DMS153 (cell line): ENCODE data around the gene COPG2.
"Not testable (repeated sequence)": the region's sequence is repeated elsewhere in the genome, so short reads cannot be mapped to it uniquely, and the experiment has no call there.

ENCODE experiments used
- DNase-seq: peaks from one replicate; lab custom pipeline; 2025; lab: John Stamatoyannopoulos, UW

COPG2 gene

GRCh38 chr7:130566168-130566897 is 102.2 kb downstream of the COPG2 start:
- DNase-seq = no peak

DNA sequence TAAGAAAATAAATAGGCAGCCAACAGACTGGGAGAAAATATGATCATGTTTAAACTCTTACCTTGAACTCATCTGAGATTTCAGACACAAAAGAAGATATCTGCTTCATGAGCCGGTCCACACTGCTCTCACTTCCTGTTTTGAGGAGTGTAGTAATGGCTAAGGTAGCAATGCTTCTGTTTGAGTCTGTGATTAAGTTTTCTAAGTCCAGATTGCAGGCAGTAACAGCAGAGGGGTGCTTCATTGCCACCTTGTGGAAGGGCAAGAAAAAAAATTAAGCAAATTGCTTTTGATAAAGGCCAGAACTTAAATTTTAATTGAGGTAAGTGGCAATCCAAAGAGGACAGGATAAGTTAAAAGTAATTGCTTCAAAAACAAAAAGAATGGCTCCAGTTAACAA is 107.6 kb downstream of the COPG2 start:
- peak; percentile 9 for DNase-seq

GRCh38 chr7:130559184-130559583 is 109.4 kb downstream of the COPG2 start:
- no peak for DNase-seq

GRCh38 chr7:130554481-130554880 is 114.1 kb downstream of the COPG2 start:
- DNase-seq = no peak

- no peak for DNase-seq
These were observed 115.0 kb downstream of the COPG2 start for GRCh38 chr7:130553398-130554029.

DNA sequence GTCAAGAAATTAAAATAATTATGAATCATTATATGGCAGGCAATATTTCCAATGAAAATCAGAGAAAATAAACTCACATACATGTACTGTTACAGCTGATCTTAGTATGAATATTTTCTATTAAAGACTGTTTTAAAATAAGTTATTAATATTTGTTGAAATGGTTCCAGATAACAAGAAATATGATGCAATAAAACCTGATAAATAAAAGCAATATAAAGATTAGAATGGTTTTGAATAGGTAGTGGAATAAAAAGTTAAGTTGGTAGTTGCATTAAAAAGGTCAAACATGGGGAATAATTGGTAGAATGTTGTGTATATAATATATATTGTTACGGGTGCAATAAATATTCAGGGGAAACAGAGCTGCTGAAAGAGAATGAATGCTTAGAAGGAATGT is 124.2 kb downstream of the COPG2 start:
- DNase-seq = no peak

DNA sequence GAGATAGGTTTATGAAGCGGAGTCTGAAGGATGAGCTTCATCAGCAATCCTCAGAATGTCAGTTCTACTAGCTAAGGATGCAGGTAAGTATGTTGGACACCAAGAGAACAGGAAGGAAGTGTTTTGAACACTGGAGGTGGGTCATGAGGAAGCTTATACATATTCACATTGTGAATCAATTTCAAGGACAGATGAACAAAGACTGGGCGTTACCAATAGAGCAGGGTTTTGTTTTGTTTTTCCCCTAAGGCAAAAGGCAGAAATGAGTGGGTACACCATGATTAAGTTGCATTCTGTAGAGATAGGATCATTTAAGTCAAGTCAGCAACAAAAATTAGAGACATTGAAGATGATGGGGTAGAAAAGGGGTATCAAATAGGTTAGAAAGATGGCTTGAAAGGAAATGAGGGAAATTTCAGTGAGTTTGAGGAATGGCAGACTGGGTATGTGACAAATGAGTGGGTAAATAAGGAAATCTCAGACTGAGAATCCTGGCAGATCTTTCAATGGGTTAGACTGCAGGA is 125.0 kb downstream of the COPG2 start:
- no peak for DNase-seq

DNA sequence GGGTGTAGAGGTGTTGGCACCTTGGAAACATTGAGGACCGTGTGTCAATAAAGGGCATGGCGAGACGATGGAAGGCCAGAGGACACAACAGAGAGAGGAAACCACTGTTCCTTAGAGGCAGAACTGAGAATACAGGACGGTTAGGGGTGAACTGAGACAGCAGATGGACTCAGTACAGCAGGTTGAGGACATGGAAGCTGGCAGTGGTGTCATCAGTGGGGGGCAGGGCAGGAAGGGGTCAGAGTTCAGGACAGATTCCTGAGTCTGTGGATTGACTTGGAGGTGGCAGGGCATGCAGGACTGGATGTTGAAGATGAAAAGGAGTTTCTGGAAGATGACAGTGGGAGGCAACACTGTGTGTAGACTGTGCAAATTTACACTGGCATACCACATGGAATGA is 126.3 kb downstream of the COPG2 start:
- DNase-seq = not testable (repeated sequence)

DNA sequence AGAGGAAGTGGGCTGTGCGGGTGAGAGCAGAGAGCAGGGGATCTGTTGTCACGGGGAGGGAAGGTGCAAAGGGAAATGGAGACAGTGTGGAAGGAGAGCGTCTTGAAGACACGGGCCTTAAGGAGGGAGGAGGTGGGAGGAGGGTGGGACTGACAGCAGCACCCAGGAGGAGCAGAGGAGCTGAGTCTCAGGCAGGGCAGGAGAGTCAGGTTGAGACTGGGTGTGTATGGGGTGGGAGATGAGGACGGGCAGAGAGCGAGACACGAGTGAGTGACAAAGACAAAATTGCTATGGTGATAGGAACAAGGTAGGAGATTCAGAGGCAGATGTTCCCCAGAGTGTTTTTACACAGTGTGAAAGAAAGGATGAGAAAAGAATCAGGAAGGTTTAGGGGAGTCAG is 127.3 kb downstream of the COPG2 start:
- DNase-seq = not testable (repeated sequence)

DNA sequence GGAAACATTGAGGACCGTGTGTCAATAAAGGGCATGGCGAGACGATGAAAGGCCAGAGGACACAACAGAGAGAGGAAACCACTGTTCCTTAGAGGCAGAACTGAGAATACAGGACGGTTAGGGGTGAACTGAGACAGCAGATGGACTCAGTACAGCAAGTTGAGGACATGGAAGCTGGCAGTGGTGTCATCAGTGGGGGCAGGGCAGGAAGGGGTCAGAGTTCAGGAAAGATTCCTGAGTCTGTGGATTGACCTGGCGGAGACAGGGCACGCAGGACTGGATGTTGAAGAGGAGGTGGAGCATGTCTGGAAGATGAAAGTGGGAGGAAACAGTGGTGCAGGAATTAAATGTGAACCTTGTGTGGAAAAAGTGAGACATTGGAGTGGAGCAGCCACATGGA is 130.7 kb downstream of the COPG2 start:
- not testable (repeated sequence) for DNase-seq

GRCh38 chr7:130529417-130529816 is 139.1 kb downstream of the COPG2 start:
- no peak for DNase-seq

DNA sequence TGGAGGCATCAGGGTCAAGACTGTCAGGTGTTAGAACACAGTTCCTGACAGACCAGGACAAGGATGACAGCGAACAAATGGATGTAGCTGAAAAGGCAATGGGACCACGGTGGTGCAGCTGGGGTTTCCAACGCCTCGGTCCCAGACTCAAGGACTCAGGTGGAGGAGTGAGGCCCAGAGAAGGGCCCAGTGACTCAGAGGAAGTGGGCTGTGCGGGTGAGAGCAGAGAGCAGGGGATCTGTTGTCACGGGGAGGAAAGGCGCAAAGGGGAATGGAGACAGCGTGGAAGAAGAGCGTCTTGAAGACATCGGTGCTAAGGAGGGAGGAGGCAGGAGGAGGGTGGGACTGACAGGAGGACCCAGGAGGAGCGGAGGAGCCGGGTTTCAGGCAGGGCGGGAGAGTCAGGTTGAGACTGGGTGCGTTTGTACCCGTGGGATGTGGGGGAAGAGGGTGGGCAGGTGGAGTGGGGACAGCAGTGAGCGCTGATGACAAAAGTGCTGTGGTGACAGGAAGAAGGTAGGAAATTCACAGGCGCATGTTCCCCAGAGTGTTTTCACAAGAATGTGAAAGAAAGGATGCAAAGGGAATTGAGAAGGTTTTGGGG is 140.7 kb downstream of the COPG2 start:
- not testable (repeated sequence) for DNase-seq

DNA sequence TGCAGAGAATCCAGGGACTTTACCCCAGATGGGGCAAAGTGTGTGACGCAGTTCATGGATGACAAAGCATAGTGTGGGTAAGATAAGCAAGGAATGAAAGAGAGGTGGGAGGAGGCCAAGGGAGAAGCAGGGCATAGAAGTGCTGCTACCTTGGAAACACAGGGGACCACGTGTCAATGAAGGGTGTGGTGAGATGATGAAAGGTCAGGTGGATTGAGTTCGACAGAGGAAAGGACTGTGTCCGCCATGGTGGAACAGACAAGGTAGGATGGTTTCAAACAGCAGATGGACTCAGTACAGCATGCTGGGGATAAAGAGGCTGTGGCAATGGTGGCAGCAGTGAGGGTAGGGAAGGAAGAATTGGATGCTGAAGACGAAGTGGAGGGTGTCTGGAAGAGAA is 143.9 kb downstream of the COPG2 start:
- no peak for DNase-seq

DNA sequence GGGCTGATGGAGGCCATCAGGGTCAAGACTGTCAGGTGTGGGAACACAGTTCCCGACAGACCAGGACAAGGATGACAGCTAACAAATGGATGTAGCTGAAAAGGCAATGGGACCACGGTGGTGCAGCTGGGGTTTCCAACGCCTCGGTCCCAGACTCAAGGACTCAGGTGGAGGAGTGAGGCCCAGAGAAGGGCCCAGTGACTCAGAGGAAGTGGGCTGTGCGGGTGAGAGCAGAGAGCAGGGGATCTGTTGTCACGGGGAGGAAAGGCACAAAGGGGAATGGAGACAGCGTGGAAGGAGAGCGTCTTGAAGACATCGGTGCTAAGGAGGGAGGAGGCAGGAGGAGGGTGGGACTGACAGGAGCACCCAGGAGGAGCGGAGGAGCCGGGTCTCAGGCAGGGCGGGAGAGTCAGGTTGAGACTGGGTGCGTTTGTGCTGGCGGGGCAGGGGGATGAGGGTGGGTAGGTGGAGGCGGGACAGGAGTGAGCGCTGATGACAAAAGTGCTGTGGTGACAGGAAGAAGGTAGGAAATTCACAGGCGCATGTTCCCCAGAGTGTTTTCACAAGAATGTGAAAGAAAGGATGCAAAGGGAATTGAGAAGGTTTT is 144.9 kb downstream of the COPG2 start:
- DNase-seq = not testable (repeated sequence)

DNA sequence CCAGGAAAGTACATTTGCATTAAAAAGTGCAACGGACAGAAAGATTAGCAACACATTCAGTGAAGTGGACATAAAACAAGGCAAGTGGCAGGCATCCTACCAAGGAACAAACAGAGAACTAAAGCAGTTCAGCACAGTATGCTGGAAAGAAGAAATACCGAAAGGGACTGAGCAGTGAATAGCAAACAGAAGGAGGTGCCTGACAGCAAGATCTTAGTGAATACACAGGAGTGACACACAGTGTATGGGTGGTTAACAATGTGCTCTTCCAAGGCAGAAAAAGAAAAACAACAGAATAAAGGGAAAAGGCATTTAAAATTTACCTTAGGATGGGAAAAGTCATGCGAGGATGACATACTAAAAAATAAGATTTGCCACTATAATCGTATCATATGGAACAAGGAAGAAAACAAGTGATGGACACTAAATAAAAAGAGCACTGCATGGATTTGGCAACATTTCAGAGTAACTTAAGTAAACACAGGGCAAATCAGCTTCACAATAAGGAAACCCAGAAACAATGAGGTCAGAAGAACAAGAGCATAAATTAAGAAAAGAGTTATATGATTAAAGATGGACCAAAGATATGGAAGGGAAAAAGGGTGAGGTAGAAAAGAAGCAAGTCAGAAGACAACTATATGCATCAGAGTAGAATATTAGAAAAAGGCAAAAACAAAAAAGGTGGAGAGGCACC is 147.1 kb downstream of the COPG2 start:
- no peak for DNase-seq

GRCh38 chr7:130515315-130516040 is 153.1 kb downstream of the COPG2 start:
- DNase-seq = no peak

DNA sequence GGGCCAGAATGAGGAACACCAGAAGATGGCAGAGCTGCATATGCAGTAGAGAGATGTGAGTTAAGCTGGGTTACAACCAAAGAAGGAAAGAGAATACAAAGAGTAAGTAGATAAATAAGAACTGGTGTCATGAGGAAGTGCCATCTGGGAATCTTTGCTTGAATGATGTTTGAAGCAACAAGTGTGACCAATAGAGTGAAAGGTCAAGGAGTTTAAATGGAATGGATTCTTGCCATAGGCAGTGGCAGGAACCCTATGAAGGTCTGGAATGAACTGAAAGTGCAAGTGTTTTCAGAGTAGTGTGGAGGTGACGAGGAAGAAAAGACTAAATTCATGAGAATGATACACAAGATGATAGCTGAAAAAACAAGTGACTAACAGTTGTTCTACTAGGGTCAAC is 155.1 kb downstream of the COPG2 start:
- no peak for DNase-seq

GRCh38 chr7:130512038-130512437 is 156.5 kb downstream of the COPG2 start:
- DNase-seq = not testable (repeated sequence)

DNA sequence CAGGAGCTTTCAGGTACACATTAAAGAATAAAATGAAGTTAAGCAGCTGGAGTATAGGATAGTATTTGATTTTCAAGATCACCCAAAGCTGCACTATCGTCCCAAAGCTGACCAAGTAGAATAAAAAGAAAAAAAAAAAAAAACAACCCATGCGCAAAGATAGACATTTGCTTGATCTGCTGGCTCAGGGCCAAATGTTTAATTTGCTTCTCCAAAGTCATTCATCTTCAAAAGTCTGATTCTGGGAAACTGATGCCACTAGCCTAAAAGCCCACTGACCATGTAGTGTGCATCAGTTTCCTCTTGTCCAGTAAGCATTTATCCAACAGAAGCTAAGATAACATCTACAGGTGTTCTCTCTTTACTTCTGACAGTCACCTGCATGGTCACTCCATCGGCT is 162.2 kb downstream of the COPG2 start:
- no peak for DNase-seq

GRCh38 chr7:130505753-130506152 is 162.8 kb downstream of the COPG2 start:
- DNase-seq = no peak

DNA sequence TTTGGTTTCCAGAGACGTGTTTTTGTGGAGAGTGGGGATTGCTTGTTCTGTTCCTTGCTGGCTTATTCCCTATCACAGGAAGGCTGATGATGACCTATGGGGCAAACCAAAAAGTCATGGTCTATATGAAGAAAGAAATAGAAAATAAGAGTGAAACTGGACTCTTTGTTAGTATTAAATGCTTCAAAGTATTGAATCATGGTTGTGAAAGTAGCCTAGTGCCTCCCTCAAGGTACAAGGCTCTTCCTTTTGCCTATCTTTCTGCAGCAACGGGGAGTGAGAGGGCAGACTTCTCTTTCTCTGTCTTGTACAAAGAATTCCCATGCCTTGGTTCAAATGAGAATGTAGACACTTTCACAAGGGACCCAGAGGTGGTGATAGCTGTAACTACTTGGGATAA is 167.6 kb downstream of the COPG2 start:
- DNase-seq = no peak
